ENCODE results near the gene RPS28. TPM values are rescaled to one million over a fixed set of nuclear protein-coding genes. Genes with fewer than 3 reads are reported as not detected.

RPS28 gene
- total and polyA plus RNA-seq, 12 donors, result 883 to 1,375 (median 1,088) TPM

DNA sequence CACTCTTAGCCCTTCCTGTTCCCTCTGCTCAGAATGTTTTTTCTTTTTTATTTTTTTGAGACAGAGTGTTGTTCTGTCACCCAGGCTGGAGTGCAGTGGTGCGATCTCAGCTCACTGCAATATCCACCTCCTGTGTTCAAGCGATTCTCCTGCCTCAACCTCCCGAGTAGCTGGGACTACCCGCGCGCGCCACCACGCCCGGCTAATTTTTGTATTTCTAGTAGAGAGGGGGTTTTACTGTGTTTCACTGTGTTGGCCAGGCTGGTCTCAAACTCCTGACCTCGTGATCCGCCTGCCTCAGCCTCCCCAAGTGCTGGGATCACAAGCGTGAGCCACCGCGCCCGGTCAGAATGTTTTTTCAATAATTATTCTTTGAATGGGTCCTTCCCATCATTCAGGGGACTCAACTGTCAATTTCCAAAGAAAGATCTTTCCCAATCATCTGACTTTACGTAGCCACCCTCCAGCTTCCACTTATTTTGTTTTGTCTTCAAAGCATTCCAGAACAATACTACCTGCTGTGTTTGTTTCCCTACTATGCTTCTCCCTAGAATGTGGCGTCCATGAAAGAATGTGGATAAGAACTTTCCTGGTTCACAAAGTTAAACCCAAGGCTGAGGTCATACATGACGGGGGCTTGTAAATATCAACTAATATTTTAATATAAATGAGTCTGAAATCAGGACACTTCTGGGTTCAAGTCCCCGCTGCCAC lies 1.3 kb upstream of the RPS28 start:
- no peaks in the 10 kb centered on the region for H3K9me3 ChIP-seq
- intact Hi-C loops (cut with DNase I), result loop anchor here in 3 of 10 donors (2.0 to 10.0 kb wide), 4 partner anchors 23 to 195 kb away; partner anchors contain the start of genes KANK3 (in 1 of the 3) and ZNF414 (in 1 of the 3)
- TF ChIP-seq CTCF (IDR thresholded peaks at IDR 0.05), result no peak
- ATAC-seq, result no peak
- peaks cover 0 to 52% (median 34%) of the 10 kb centered on the region in 9 donors for H3K36me3 ChIP-seq
- H3K4me3 ChIP-seq, result peak overlapping the region; percentile 67 to 99 (median 96)
- 84% methylated on average over 19 of the region's 19 CpGs for WGBS, 2 donors
- H3K27ac ChIP-seq, result peak overlapping the region in 9 of 10 donors; percentile 92 to 97 (median 96)
- DNase-seq, result no peak
- peaks cover 17 to 57% (median 42%) of the 10 kb centered on the region in 9 donors for H3K4me1 ChIP-seq
- no peaks in the 10 kb centered on the region for H3K27me3 ChIP-seq

GRCh38 chr19:8320564-8321066 lies 681 bp upstream of the RPS28 start:
- no peak for DNase-seq
- no peak for TF ChIP-seq CTCF (IDR thresholded peaks at IDR 0.05)
- intact Hi-C loops (cut with DNase I), result loop anchor here in 3 of 10 donors (2.0 to 10.0 kb wide), 4 partner anchors 22 to 194 kb away; partner anchors contain the start of genes KANK3 (in 1 of the 3) and ZNF414 (in 1 of the 3)
- Histone ChIP-seq H3K27ac (peak overlapping the region; percentile 81 to 97 (median 96)), H3K9me3 (no peaks in the 10 kb centered on the region), H3K4me1 (peaks cover 17 to 59% (median 44%) of the 10 kb centered on the region in 9 donors), H3K27me3 (no peaks in the 10 kb centered on the region), H3K4me3 (peak overlapping the region; percentile 67 to 99 (median 96)), H3K36me3 (peaks cover 0 to 49% (median 29%) of the 10 kb centered on the region in 9 donors)
- peak in 7 of 8 donors; percentile 2 to 16 (median 8) for ATAC-seq
- WGBS, 2 donors, result 1 to 2% methylated on average over 16 of the region's 16 CpGs

DNA sequence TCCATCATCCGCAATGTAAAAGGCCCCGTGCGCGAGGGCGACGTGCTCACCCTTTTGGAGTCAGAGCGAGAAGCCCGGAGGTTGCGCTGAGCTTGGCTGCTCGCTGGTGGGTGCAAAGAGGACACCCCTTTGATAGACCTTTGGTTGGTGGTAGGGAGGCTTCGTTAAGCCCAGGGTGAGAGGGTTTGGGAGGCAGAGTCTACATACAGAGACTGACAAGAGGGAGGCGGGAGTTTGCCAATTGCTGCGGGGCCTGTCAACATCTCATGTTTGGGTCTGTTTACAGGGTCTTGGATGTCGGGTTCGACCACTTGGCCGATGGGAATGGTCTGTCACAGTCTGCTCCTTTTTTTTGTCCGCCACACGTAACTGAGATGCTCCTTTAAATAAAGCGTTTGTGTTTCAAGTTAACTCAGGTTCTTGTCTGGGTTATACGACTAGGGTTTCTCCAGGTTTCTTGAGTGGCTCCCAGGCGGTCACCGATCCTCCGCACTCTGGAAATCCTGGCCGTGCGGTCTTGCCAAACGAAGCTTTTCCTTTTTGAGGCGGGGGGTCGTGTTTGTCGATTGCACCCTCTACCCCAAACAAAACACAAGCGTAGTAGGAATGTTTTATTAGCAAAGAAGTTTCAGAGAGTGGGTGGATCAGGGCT lies 816 bp downstream of the RPS28 start:
- no peaks in the 10 kb centered on the region for H3K27me3 ChIP-seq
- DNase-seq (no peak), ATAC-seq (peak in 4 of 8 donors; percentile 1 to 18 (median 8))
- intact Hi-C loops (cut with DNase I), result loop anchor here in 3 of 10 donors (2.0 to 10.0 kb wide), 4 partner anchors 21 to 193 kb away; partner anchors contain the start of genes KANK3 (in 1 of the 3) and ZNF414 (in 1 of the 3)
- peak overlapping the region; percentile 67 to 99 (median 96) for H3K4me3 ChIP-seq
- H3K27ac ChIP-seq, result peak overlapping the region; percentile 78 to 97 (median 96)
- 16% methylated on average over 30 of the region's 30 CpGs for WGBS, 2 donors
- peaks cover 0 to 45% (median 14%) of the 10 kb centered on the region in 9 donors for H3K36me3 ChIP-seq
- TF ChIP-seq CTCF (IDR thresholded peaks at IDR 0.05), result no peak
- H3K4me1 ChIP-seq, result peaks cover 17 to 51% (median 44%) of the 10 kb centered on the region in 9 donors
- H3K9me3 ChIP-seq, result peaks cover 0 to 7% (median 0%) of the 10 kb centered on the region in 11 donors

- no peak for ATAC-seq
- peaks cover 0 to 45% (median 14%) of the 10 kb centered on the region in 9 donors for H3K36me3 ChIP-seq
- intact Hi-C loops (cut with DNase I), result loop anchor here in 3 of 10 donors (5.0 to 10.0 kb wide), 3 partner anchors 55 to 192 kb away; partner anchors contain the start of gene ZNF414 (in 1 of the 3)
- H3K27me3 ChIP-seq, result no peaks in the 10 kb centered on the region
- H3K4me3 ChIP-seq, result peak overlapping the region in 9 of 10 donors; percentile 67 to 98 (median 95)
- H3K9me3 ChIP-seq, result peaks cover 0 to 7% (median 0%) of the 10 kb centered on the region in 11 donors
- 58 to 70% methylated on average over 7 of the region's 7 CpGs for whole genome bisulfite sequencing, 2 donors
- DNase-seq, result no peak
- peak overlapping the region in 5 of 10 donors; percentile 92 to 96 (median 96) for H3K27ac ChIP-seq
- TF ChIP-seq CTCF (IDR thresholded peaks at IDR 0.05), result no peak
- peaks cover 17 to 49% (median 44%) of the 10 kb centered on the region in 9 donors for H3K4me1 ChIP-seq
Observed at GRCh38 chr19:8322638-8322997, 1.3 kb downstream of the RPS28 start.

All from heart right ventricle (tissue), 16 donors.